SH-SY5Y (cell line): ENCODE measurements around the gene HTT.

Experiments
- GATA2 ChIP-seq: IDR thresholded peaks from 2 replicates; pipeline ENCODE4 v1.6.1; 2011; ENCODE audit warnings: mild to moderate bottlenecking, low read depth, low read length
- GATA3 ChIP-seq: IDR thresholded peaks from 2 replicates; pipeline ENCODE4 v1.6.1; 2011; ENCODE audit warnings: low read depth, mild to moderate bottlenecking, low read length, moderate library complexity

GRCh38 chr4:3223956-3224748 is 149.7 kb downstream of the HTT start:
- TF ChIP-seq GATA2 (no peak), GATA3 (no peak)
